ENCODE results near the gene LSM12.
"Not testable (repeated sequence)": the region's sequence is repeated elsewhere in the genome, so short reads cannot be mapped to it uniquely, and the experiment has no call there.

Gene LSM12

GRCh38 chr17:44039829-44040635, 26.4 kb downstream of the LSM12 start:
- no peak for DNase-seq

- no peak for DNase-seq
Measured at GRCh38 chr17:44038604-44039011, 27.9 kb downstream of the LSM12 start.

- no peak for DNase-seq
Measured at GRCh38 chr17:44037471-44037870, 29.0 kb downstream of the LSM12 start.

GRCh38 chr17:44034688-44035087, 31.8 kb downstream of the LSM12 start:
- not testable (repeated sequence) for DNase-seq

- no peak for DNase-seq
Measured at GRCh38 chr17:44033861-44034408, 32.5 kb downstream of the LSM12 start.

GRCh38 chr17:44030482-44030881, 36.0 kb downstream of the LSM12 start:
- no peak for DNase-seq

- DNase-seq, result no peak
Measured at GRCh38 chr17:44029736-44030135, 36.7 kb downstream of the LSM12 start.

GRCh38 chr17:44024853-44025252, 41.6 kb downstream of the LSM12 start:
- no peak for DNase-seq

GRCh38 chr17:44024271-44024663, 42.2 kb downstream of the LSM12 start:
- DNase-seq, result no peak

- DNase-seq, result no peak
Measured at GRCh38 chr17:44023545-44024270, 42.8 kb downstream of the LSM12 start.

GRCh38 chr17:44022246-44022645, 44.2 kb downstream of the LSM12 start:
- DNase-seq, result no peak

GRCh38 chr17:44021227-44021626, 45.2 kb downstream of the LSM12 start:
- not testable (repeated sequence) for DNase-seq

GRCh38 chr17:44014437-44015172, 51.9 kb downstream of the LSM12 start, which contains the start of gene TMEM101:
Gene TMEM101, minus strand, starts transcription at chr17:44014963. Its CDS starts 11 bp downstream, at chr17:44014952.
- DNase-seq, result peak; percentile 86 to 89

- no peak for DNase-seq
Measured at GRCh38 chr17:44014133-44014436, 52.4 kb downstream of the LSM12 start.

GRCh38 chr17:44012874-44013273, 53.6 kb downstream of the LSM12 start:
- no peak for DNase-seq

GRCh38 chr17:44012391-44012790, 54.1 kb downstream of the LSM12 start:
- no peak for DNase-seq

GRCh38 chr17:44011876-44012275, 54.6 kb downstream of the LSM12 start:
- DNase-seq, result no peak

- no peak for DNase-seq
Measured at GRCh38 chr17:44010966-44011647, 55.4 kb downstream of the LSM12 start.

- no peak for DNase-seq
Measured at GRCh38 chr17:44008205-44008909, 58.1 kb downstream of the LSM12 start.

- DNase-seq, result no peak
Measured at GRCh38 chr17:44007346-44008204, 58.9 kb downstream of the LSM12 start.
